Endothelial cell of umbilical vein (primary cell): ENCODE data around the gene SP140L. TPM values are rescaled to one million over a fixed set of nuclear protein-coding genes. Genes with fewer than 3 reads are reported as not detected.

Source experiments
- BruUV-seq: library from RNA; stranded (reverse); fragments of 400-500 nt; replicated peaks from 2 replicates; lab custom pipeline; 2021; lab: Mats Ljungman, UMichigan
- CTCF ChIA-PET: fragments of 300-600, 350-600 bp; sonication (Branson Sonifier 250); formaldehyde crosslinking; loops from one replicate; lab custom pipeline; 2021; ENCODE audit warnings: antibody characterized with exemption, inconsistent platforms; lab: Charles Lee
- POLR2A ChIA-PET: fragments of 300-600, 350-600 bp; sonication (Branson Sonifier 250); formaldehyde crosslinking; loops from one replicate; lab custom pipeline; 2021; ENCODE audit warnings: antibody characterized with exemption, inconsistent platforms; lab: Charles Lee
- DNase-seq: peaks from one replicate; pipeline ENCODE4 v3.0.0-alpha.2; 2011; ENCODE audit warnings: low read depth, low spot score
- FAIRE-seq: peaks from 2 replicates; lab custom pipeline; 2011; peaks lifted over from hg19 to GRCh38; lab: Jason Lieb, UNC
- H2AFZ ChIP-seq: 2 replicates; pipeline ENCODE4 v1.6.0; 2012; ENCODE audit warnings: low read depth, low read length, control low read depth, inconsistent platforms
- H3K27ac ChIP-seq: 2 replicates; pipeline ENCODE4 v1.5.1; 2011; ENCODE audit warnings: low read depth, mild to moderate bottlenecking, control low read depth, low read length, moderate library complexity; ENCODE audit not compliant: insufficient read depth
- H3K27me3 ChIP-seq, 2 experiments: 2 replicates each; pipeline versions ENCODE4 v1.6.0 to v1.6.1; 2011; ENCODE audit warnings: low read length in 2 of 2, mixed read lengths in 1 of 2; ENCODE audit not compliant: control insufficient read depth in 2 of 2, insufficient read depth in 2 of 2
- H3K36me3 ChIP-seq, 2 experiments: 2 replicates in 1 of 2; 3 replicates in 1 of 2; pipeline ENCODE4 v1.5.1; 2011; ENCODE audit warnings: low read length in 2 of 2, mild to moderate bottlenecking in 1 of 2, moderate library complexity in 1 of 2; ENCODE audit not compliant: control insufficient read depth in 2 of 2, insufficient read depth in 2 of 2; ENCODE audit errors: extremely low read depth in 1 of 2
- H3K4me1 ChIP-seq: 3 replicates; pipeline ENCODE4 v1.5.1; 2011; ENCODE audit warnings: mild to moderate bottlenecking, low read length; ENCODE audit not compliant: control insufficient read depth, insufficient read depth; ENCODE audit errors: extremely low read depth
- H3K4me2 ChIP-seq: 2 replicates; pipeline ENCODE4 v1.6.1; 2011; ENCODE audit warnings: low read length, control low read depth, mixed read lengths; ENCODE audit not compliant: insufficient read depth
- H3K4me3 ChIP-seq, 3 experiments: fragments of 200-600 bp in 1 of 3; sonication (generic), shearing (Covaris generic) in 1 of 3; replicated peaks in 1 of 3; 2 replicates each; pipeline ENCODE4 v1.5.1; 2011 to 2016; ENCODE audit warnings: control low read depth in 3 of 3, low read length in 3 of 3, mild to moderate bottlenecking in 2 of 3, inconsistent platforms in 1 of 3, low read depth in 1 of 3, moderate library complexity in 1 of 3; ENCODE audit not compliant: insufficient read depth in 1 of 3
- H3K79me2 ChIP-seq: 2 replicates; pipeline ENCODE4 v1.6.0; 2012; ENCODE audit warnings: low read length, inconsistent platforms; ENCODE audit not compliant: control insufficient read depth, insufficient read depth
- H3K9ac ChIP-seq: replicated peaks from 2 replicates; pipeline ENCODE3; 2011; ENCODE audit warnings: low read length, control low read depth; ENCODE audit not compliant: insufficient read depth; ENCODE audit errors: extremely low read depth
- H3K9me1 ChIP-seq: replicated peaks from 3 replicates; pipeline ENCODE4 v1.6.0; 2011; ENCODE audit warnings: mild to moderate bottlenecking, low read length; ENCODE audit not compliant: control insufficient read depth, insufficient read depth; ENCODE audit errors: extremely low read depth
- H3K9me3 ChIP-seq: replicated peaks from 2 replicates; pipeline ENCODE4 v1.5.1; 2012; ENCODE audit warnings: low read length, inconsistent platforms; ENCODE audit not compliant: control insufficient read depth, insufficient read depth
- H4K20me1 ChIP-seq: replicated peaks from 2 replicates; pipeline ENCODE3; 2011; ENCODE audit warnings: mild to moderate bottlenecking, low read length; ENCODE audit not compliant: control insufficient read depth, insufficient read depth; ENCODE audit errors: extremely low read depth
- CTCF ChIP-seq, 2 donors: IDR thresholded peaks; 1 replicate in 1 of 2; 2 replicates in 1 of 2; pipeline ENCODE4 v1.5.1; 2011; ENCODE audit warnings: low read length in 2 of 2, mild to moderate bottlenecking in 2 of 2, moderate library complexity in 2 of 2, control low read depth in 1 of 2, inconsistent platforms in 1 of 2, low read depth in 1 of 2; ENCODE audit not compliant: insufficient read depth in 1 of 2; ENCODE audit errors: extremely low read depth in 1 of 2
- GATA2 ChIP-seq: IDR thresholded peaks from 2 replicates; pipeline ENCODE4 v1.7.0; 2011; ENCODE audit warnings: low read depth, mild to moderate bottlenecking, moderate library complexity, mixed read lengths, low read length; ENCODE audit not compliant: insufficient read length, insufficient read depth
- MYC ChIP-seq: IDR thresholded peaks from one replicate; pipeline ENCODE4 v1.6.1; 2011; ENCODE audit warnings: mild to moderate bottlenecking, low read depth, low read length
- POLR2A ChIP-seq: IDR thresholded peaks from 2 replicates; pipeline ENCODE4 v1.6.1; 2012; ENCODE audit warnings: low read depth, mild to moderate bottlenecking, control low read depth, low read length
- POLR2AphosphoS5 ChIP-seq: IDR thresholded peaks from 2 replicates; pipeline ENCODE4 v1.6.1; 2012; ENCODE audit warnings: low read depth, mild to moderate bottlenecking, control low read depth, low read length, moderate library complexity; ENCODE audit not compliant: insufficient read depth
- dilution Hi-C: fragments of 300-500 bp; cut with MboI; formaldehyde crosslinking; loops from one replicate; pipeline ENCODE4 v1.15.0; 2019; ENCODE audit warnings: low sequenced_read_pairs; ENCODE audit not compliant: extremely low pct_ligation_motif_present
- intact Hi-C: fragments of 100-400 bp; cut with micrococcal nuclease; formaldehyde crosslinking; loops from one replicate; pipeline ENCODE4 v1.10.0; 2022
- polyA plus RNA-seq, 4 experiments: library from polyadenylated mRNA; depleted of rRNA in 3 of 4; stranded (reverse) in 3 of 4; unstranded in 1 of 4; fragments of >200 nt; gene quantifications; 2 replicates each; pipeline versions ENCODE4 v1.2.1 to v1.2.3, GENCODE V29; 2011 to 2012; ENCODE audit warnings: missing spikeins in 1 of 4
- total RNA-seq: library from RNA; stranded (reverse); gene quantifications from 2 replicates; pipeline ENCODE4 v1.2.3, GENCODE V29; 2021

SP140L gene
- total and polyA plus RNA-seq, 2 donors (not counting 3 experiments of a cell fraction or from before 2014, with no cell fraction given), result 16.0 to 27.3 TPM

- Histone ChIP-seq H3K27ac (peak overlapping the region; percentile 72), H2AFZ (peak overlapping the region; percentile 80), H3K4me3 (peak overlapping the region; percentile 17 to 77 (median 49)), H3K27me3 (no peaks in the 10 kb centered on the region), H3K79me2 (peaks cover 8% of the 10 kb centered on the region), H3K9me1 (no peaks in the 10 kb centered on the region), H3K36me3 (no peaks in the 10 kb centered on the region), H3K9ac (peak overlapping the region; percentile 69), H4K20me1 (no peaks in the 10 kb centered on the region), H3K4me2 (peak overlapping the region; percentile 73), H3K4me1 (peaks cover 52% of the 10 kb centered on the region), H3K9me3 (no peaks in the 10 kb centered on the region)
- TSS peak; percentile 41 for BruUV-seq
- DNase-seq, result peak; percentile 69
- peak; percentile 70 for FAIRE-seq
- CTCF ChIA-PET, result interaction anchor here (1.1 kb wide), 1 partner anchor 413 kb away, joined by 3 read pairs; no protein-coding TSS in a partner anchor
- POLR2A ChIA-PET, result no interaction called here
- dilution Hi-C loops (no loop called here), intact Hi-C loops (loop anchor here (2.0 to 5.0 kb wide), 2 partner anchors 281 to 344 kb away; partner anchors contain the start of gene SLC16A14)
- TF ChIP-seq POLR2A (peak; percentile 71), MYC (no peak), POLR2AphosphoS5 (peak; percentile 74), GATA2 (no peak)
Measured at GRCh38 chr2:230411570-230412370, 84.8 kb downstream of the SP140L start.

- peak overlapping the region; percentile 73 for H3K4me2 ChIP-seq
- H3K27me3 ChIP-seq, result no peaks in the 10 kb centered on the region
- peak overlapping the region in 1 of 3 experiments; percentile 77 for H3K4me3 ChIP-seq
- BruUV-seq, result no TSS peak
- H2AFZ ChIP-seq, result peak overlapping the region; percentile 80
- no peaks in the 10 kb centered on the region for H4K20me1 ChIP-seq
- H3K9me3 ChIP-seq, result no peaks in the 10 kb centered on the region
- dilution Hi-C loops, result no loop called here
- no peak for FAIRE-seq
- TF ChIP-seq CTCF (IDR thresholded peaks at IDR 0.05; ENCODE audit: extremely low read depth in 1 of 2, insufficient read depth in 1 of 2, low read depth in 1 of 2, low read length in 2 of 2), result no peak
- TF ChIP-seq MYC, result no peak
- TF ChIP-seq GATA2, result no peak
- intact Hi-C loops, result loop anchor here (5.0 kb wide), 1 partner anchor 345 kb away; the partner anchor contains the start of gene SLC16A14
- H3K9ac ChIP-seq, result no peak overlapping the region
- H3K27ac ChIP-seq, result peak overlapping the region; percentile 72
- H3K4me1 ChIP-seq, result peaks cover 49% of the 10 kb centered on the region
- H3K9me1 ChIP-seq, result no peaks in the 10 kb centered on the region
- ChIA-PET POLR2A (no interaction called here), CTCF (interaction anchor here (1.1 kb wide), 1 partner anchor 412 kb away, joined by 3 read pairs; no protein-coding TSS in a partner anchor)
- H3K79me2 ChIP-seq, result peaks cover 14% of the 10 kb centered on the region
- no peaks in the 10 kb centered on the region for H3K36me3 ChIP-seq
- DNase-seq, result no peak
Measured at GRCh38 chr2:230412371-230412711, 85.3 kb downstream of the SP140L start.
